ENCODE data around the gene BLACAT1.
A peak's percentile ranks its signal among the peaks of the same experiment; 100 is the strongest.

Gene BLACAT1

GRCh38 chr1:205455581-205456382 lies at the start of gene BLACAT1:
Gene BLACAT1, minus strand, starts transcription at chr1:205456045.
- peak; percentile 60 for DNase-seq

GRCh38 chr1:205505076-205505729 lies 49.4 kb upstream of the BLACAT1 start:
- peak; percentile 83 for DNase-seq

- DNase-seq = peak; percentile 94
Measured at GRCh38 chr1:205504311-205505075, 48.6 kb upstream of the BLACAT1 start, which contains the start of gene CDK18. Gene CDK18, plus strand, starts transcription at chr1:205504669. Its CDS starts 18,499 bp downstream, at chr1:205523168.

GRCh38 chr1:205502992-205503391 lies 47.1 kb upstream of the BLACAT1 start:
- DNase-seq = no peak

GRCh38 chr1:205502111-205502810 lies 46.4 kb upstream of the BLACAT1 start:
- DNase-seq = no peak

- DNase-seq = no peak
Measured at GRCh38 chr1:205500240-205501233, 44.7 kb upstream of the BLACAT1 start.

GRCh38 chr1:205499789-205500188 lies 43.9 kb upstream of the BLACAT1 start:
- DNase-seq = no peak

- DNase-seq = no peak
Measured at GRCh38 chr1:205497351-205497750, 41.5 kb upstream of the BLACAT1 start.

GRCh38 chr1:205496661-205497060 lies 40.8 kb upstream of the BLACAT1 start:
- DNase-seq = no peak

- DNase-seq = peak; percentile 95
Measured at GRCh38 chr1:205495237-205495823, 39.5 kb upstream of the BLACAT1 start.

- peak; percentile 36 for DNase-seq
Measured at GRCh38 chr1:205494115-205494514, 38.3 kb upstream of the BLACAT1 start.

- no peak for DNase-seq
Measured at GRCh38 chr1:205493241-205494085, 37.6 kb upstream of the BLACAT1 start.

- DNase-seq = no peak
Measured at GRCh38 chr1:205492774-205493173, 36.9 kb upstream of the BLACAT1 start.

- DNase-seq = peak; percentile 99
Measured at GRCh38 chr1:205492201-205492667, 36.4 kb upstream of the BLACAT1 start.

- no peak for DNase-seq
Measured at GRCh38 chr1:205491794-205492193, 35.9 kb upstream of the BLACAT1 start.

GRCh38 chr1:205488074-205488723 lies 32.4 kb upstream of the BLACAT1 start:
- DNase-seq = peak; percentile 92

GRCh38 chr1:205486258-205486657 lies 30.4 kb upstream of the BLACAT1 start:
- no peak for DNase-seq

GRCh38 chr1:205484985-205485967 lies 29.4 kb upstream of the BLACAT1 start:
- peak; percentile 99 for DNase-seq

Data from NCI-H82 (cell line).